Inflammatory macrophage treated with lipopolysaccharide for 1 hour (primary cell): ENCODE data around the gene SOBP.

Experiments
- DNase-seq, 2 donors: peaks; one replicate each; pipeline ENCODE4 v3.0.0-alpha.2; 2020 to 2022

Gene SOBP

GRCh38 chr6:107589199-107589598 is 99.3 kb downstream of the SOBP start:
- DNase-seq, result no peak

GRCh38 chr6:107589934-107590333 is 100.0 kb downstream of the SOBP start:
- DNase-seq, result no peak

- DNase-seq, result no peak
Measured at GRCh38 chr6:107590378-107590777, 100.5 kb downstream of the SOBP start.

- no peak for DNase-seq
Measured at GRCh38 chr6:107591346-107591745, 101.4 kb downstream of the SOBP start.

- DNase-seq, result no peak
Measured at GRCh38 chr6:107592806-107593205, 102.9 kb downstream of the SOBP start.

GRCh38 chr6:107594736-107595135 is 104.8 kb downstream of the SOBP start:
- no peak for DNase-seq

GRCh38 chr6:107598091-107598490 is 108.2 kb downstream of the SOBP start:
- DNase-seq, result no peak

GRCh38 chr6:107599043-107599442 is 109.1 kb downstream of the SOBP start:
- DNase-seq, result no peak

- DNase-seq, result no peak
Measured at GRCh38 chr6:107600121-107600520, 110.2 kb downstream of the SOBP start.

GRCh38 chr6:107600936-107601335 is 111.0 kb downstream of the SOBP start:
- no peak for DNase-seq

- no peak for DNase-seq
Measured at GRCh38 chr6:107601406-107601805, 111.5 kb downstream of the SOBP start.

- DNase-seq, result no peak
Measured at GRCh38 chr6:107602321-107603005, 112.5 kb downstream of the SOBP start.

- no peak for DNase-seq
Measured at GRCh38 chr6:107603006-107603370, 113.1 kb downstream of the SOBP start.

GRCh38 chr6:107604549-107604948 is 114.6 kb downstream of the SOBP start:
- no peak for DNase-seq

GRCh38 chr6:107606407-107606806 is 116.5 kb downstream of the SOBP start:
- DNase-seq, result no peak

- DNase-seq, result no peak
Measured at GRCh38 chr6:107607116-107607515, 117.2 kb downstream of the SOBP start.

GRCh38 chr6:107611094-107611810 is 121.3 kb downstream of the SOBP start:
- no peak for DNase-seq

- DNase-seq, result no peak
Measured at GRCh38 chr6:107612762-107613415, 123.0 kb downstream of the SOBP start.

- DNase-seq, result no peak
Measured at GRCh38 chr6:107613651-107614379, 123.9 kb downstream of the SOBP start.

- no peak for DNase-seq
Measured at GRCh38 chr6:107614828-107615227, 124.9 kb downstream of the SOBP start.

GRCh38 chr6:107616775-107617174 is 126.9 kb downstream of the SOBP start:
- no peak for DNase-seq

GRCh38 chr6:107617341-107617932 is 127.5 kb downstream of the SOBP start:
- DNase-seq, result no peak

GRCh38 chr6:107618672-107619071 is 128.8 kb downstream of the SOBP start:
- DNase-seq, result no peak
